ENCODE measurements around the gene PCMT1.

PCMT1 gene

DNA sequence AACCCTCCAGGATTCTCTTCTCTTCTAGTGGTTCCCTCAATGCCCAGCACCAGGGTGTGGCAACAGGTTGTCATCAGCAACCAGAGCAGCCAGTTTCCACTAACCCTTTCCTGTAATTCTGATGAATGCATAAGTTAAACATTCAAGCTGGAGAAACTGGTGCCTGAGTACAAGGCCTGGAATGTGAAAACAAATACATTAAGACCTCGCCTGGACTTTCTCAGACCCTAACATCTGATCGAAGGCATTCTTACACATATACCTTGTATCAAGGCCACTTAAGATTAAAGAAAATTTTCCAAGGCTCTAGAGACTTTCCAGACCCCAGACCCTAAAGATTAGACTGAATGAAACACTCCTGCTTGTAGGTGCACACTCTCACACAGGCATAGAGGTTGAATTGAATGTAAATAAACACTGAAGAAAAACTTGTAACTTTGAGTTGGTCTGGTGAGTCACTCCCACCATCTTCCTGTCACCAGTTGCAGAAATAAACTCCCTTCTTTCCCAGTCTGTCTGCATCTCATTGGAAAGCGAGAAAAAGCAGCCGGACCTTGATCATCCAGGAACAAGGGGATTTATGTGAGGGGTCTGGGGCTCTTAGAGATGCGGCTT is 105.6 kb downstream of the PCMT1 start:
- no peak for DNase-seq (ENCODE audit: low read depth)

DNA sequence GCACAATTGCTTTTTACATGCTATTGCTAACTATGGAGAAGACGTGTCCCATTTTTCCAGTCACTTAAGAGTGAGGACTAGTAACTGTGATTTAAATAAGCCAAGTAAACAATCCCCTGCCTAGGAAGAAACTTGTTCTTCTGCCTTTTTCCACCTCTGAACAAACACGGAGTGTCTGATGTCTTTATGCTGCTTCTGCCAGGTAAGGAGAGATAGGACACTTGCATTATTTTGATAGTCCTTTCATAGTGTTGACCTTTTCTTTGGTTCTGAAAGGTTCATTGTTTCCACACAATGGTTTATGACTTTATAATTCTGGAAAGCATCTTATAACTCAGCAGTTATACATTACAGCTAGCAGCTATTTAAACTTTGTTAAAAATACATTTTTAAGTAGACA is 106.2 kb downstream of the PCMT1 start:
- DNase-seq (ENCODE audit: low read depth), result no peak

DNA sequence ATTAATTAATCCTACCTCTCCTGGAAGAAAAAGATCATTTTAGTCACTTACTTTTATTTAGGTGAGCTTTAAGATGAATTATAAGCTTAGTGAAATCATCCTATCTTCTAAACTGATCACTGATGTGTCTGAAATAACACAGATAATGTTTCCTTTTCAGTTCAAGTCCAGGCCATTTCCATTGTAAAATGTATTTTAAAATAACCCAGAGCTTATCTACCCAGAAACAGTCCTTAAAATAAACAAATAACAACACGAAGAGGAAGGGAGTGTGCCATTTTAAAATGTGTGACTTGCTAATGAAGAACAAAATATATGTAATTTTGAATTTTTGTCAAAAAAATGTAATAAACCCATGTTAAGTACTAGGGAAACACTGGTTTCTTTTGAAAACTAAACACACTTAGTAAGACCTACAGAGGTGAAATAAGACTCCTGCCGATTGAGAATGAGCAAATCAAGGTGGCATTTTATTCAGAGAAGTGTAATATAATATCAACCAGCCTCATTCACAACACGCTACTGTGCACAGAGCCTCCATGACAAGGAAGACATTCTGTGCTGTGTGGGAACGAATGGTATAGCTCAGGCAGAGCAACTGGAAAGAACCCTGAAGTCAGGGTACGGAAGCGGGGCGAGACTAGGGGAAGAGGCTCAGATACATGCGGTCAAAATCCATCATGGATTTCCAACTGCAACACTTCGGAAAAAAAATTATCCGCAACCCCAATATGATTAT is 106.9 kb downstream of the PCMT1 start:
- DNase-seq (ENCODE audit: low read depth), result no peak

DNA sequence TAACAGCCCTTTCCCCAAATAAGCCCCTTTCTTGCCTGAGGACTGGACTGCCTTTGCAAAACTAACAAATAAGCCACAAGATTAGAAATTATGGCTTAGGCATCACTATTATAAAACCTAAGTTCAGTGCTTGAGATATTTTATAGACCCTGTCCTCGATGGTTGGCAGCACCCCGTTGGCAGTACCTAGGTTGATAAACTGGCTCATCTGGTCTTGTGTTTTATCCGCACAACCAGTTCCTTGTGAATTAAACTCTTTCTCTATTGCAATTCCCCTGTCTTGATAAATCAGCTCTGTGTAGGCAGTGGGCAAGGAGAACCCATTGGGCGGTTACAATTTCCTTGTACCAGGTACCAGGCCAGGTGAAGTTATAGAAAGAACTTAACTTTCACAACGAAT is 108.0 kb downstream of the PCMT1 start:
- DNase-seq (ENCODE audit: low read depth), result no peak

DNA sequence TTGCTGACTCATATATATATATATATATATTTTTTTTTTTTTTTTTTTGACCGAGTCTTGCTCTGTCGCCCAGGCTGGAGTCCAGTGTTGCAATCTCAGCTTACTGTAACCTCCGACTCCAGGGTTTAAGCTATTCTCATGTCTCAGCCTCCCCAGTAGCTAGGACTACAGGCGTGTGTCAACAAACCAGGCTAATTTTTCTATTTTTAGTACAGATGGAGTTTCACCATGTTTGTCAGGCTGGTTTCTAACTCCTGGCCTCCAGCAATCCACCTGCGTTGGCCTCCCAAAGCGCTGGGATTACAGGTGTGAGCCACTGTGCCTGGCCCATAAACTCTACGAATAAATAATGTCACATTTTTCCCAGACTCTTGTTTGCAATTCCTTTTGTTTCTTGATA is 109.8 kb downstream of the PCMT1 start:
- DNase-seq (ENCODE audit: low read depth), result no peak

DNA sequence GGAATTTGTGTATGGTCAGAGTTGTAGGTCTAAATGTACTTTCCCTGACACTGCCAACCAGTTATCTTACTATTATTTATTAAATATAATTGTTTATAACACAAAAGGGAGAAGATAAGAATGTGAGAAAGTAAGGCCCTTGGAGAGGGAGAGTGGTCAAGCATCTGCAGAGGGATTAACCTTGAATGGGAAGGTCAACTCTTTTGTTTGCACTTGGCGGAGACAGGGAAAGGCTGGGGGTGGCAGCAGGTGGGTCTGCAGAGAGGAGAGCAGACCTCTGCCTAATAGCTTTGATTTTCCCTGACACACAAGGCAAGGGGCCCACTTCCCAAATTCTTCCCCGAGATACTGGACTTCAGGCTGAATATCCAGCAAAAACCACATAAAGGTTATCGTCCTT is 110.4 kb downstream of the PCMT1 start:
- DNase-seq (ENCODE audit: low read depth), result no peak

DNA sequence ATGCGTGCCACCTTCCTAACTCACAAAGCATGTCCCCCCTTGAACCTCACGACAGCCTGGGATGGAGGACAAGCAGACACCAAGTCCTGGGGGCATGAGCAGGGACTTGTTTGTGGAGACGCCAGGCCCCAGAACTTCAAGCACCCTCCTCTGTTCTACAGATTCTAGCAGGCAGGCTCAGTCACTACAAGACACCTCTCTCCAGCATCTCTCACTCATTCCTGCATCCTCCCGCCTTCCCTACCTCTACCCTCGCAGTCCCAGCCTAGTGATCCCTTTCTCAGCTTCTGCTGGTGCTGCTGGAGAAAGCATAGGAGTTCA is 110.9 kb downstream of the PCMT1 start:
- DNase-seq (ENCODE audit: low read depth), result no peak
